Epidermal melanocyte (primary cell): ENCODE data around the gene VSNL1.
"Not testable (repeated sequence)": the region's sequence is repeated elsewhere in the genome, so short reads cannot be mapped to it uniquely, and the experiment has no call there.

Experiments
- DNase-seq: peaks from one replicate; pipeline ENCODE4 v3.0.0; 2011; ENCODE audit warnings: low spot score; ENCODE audit not compliant: insufficient read length

Gene VSNL1

GRCh38 chr2:17541531-17541950 lies 1.0 kb downstream of the VSNL1 start:
- DNase-seq: no peak

- no peak for DNase-seq
Observed at GRCh38 chr2:17542471-17542870, 2.0 kb downstream of the VSNL1 start.

- DNase-seq: no peak
Observed at GRCh38 chr2:17543131-17543660, 2.7 kb downstream of the VSNL1 start.

- no peak for DNase-seq
Observed at GRCh38 chr2:17543848-17544247, 3.4 kb downstream of the VSNL1 start.

- DNase-seq: no peak
Observed at GRCh38 chr2:17544256-17544655, 3.8 kb downstream of the VSNL1 start.

GRCh38 chr2:17545680-17546613 lies 5.5 kb downstream of the VSNL1 start:
- DNase-seq: no peak

- no peak for DNase-seq
Observed at GRCh38 chr2:17547237-17547636, 6.7 kb downstream of the VSNL1 start.

GRCh38 chr2:17547737-17548136 lies 7.2 kb downstream of the VSNL1 start:
- DNase-seq: no peak

GRCh38 chr2:17550907-17551306 lies 10.4 kb downstream of the VSNL1 start:
- no peak for DNase-seq

- DNase-seq: no peak
Observed at GRCh38 chr2:17555150-17555549, 14.7 kb downstream of the VSNL1 start.

GRCh38 chr2:17557596-17557995 lies 17.1 kb downstream of the VSNL1 start:
- no peak for DNase-seq

GRCh38 chr2:17558053-17558452 lies 17.6 kb downstream of the VSNL1 start:
- DNase-seq: no peak

- DNase-seq: no peak
Observed at GRCh38 chr2:17558878-17559277, 18.4 kb downstream of the VSNL1 start.

- not testable (repeated sequence) for DNase-seq
Observed at GRCh38 chr2:17565726-17566125, 25.2 kb downstream of the VSNL1 start.

GRCh38 chr2:17571681-17572080 lies 31.2 kb downstream of the VSNL1 start:
- no peak for DNase-seq

GRCh38 chr2:17573085-17573803 lies 32.7 kb downstream of the VSNL1 start:
- DNase-seq: no peak

GRCh38 chr2:17573804-17574175 lies 33.3 kb downstream of the VSNL1 start:
- DNase-seq: no peak

GRCh38 chr2:17574406-17575073 lies 34.0 kb downstream of the VSNL1 start:
- DNase-seq: no peak

- no peak for DNase-seq
Observed at GRCh38 chr2:17576802-17577201, 36.3 kb downstream of the VSNL1 start.

GRCh38 chr2:17578466-17578928 lies 38.0 kb downstream of the VSNL1 start:
- DNase-seq: no peak

- no peak for DNase-seq
Observed at GRCh38 chr2:17579605-17580318, 39.3 kb downstream of the VSNL1 start.
